ENCODE measurements around the gene MYH9. TPM values are rescaled to one million over a fixed set of nuclear protein-coding genes. Genes with fewer than 3 reads are reported as not detected.

MYH9 gene
- total RNA-seq, 2 experiments from 2014 or later, result 112 to 223 TPM

GRCh38 chr22:36409056-36409455, 21.3 kb upstream of the MYH9 start:
- Histone ChIP-seq H3K9me2 (ENCODE audit: insufficient read depth, low read length) (no peaks in the 10 kb centered on the region), H3K79me2 (ENCODE audit: insufficient read depth, low read depth, low read length) (no peaks in the 10 kb centered on the region), H3K27ac (ENCODE audit: low read depth, low read length, poor library complexity, severe bottlenecking) (peak overlapping the region; percentile 49), H3K4me2 (ENCODE audit: low read length) (no peak overlapping the region), H3K36me3 (ENCODE audit: insufficient read depth, low read length) (no peaks in the 10 kb centered on the region), H3K4me1 (ENCODE audit: insufficient read depth, low read length, poor library complexity, severe bottlenecking) (peaks cover 54% of the 10 kb centered on the region), H3K9me3 (ENCODE audit: low read length) (no peaks in the 10 kb centered on the region), H2AFZ (ENCODE audit: low read length) (no peak overlapping the region), H4K20me1 (ENCODE audit: insufficient read depth, low read length) (no peaks in the 10 kb centered on the region), H3K4me3 (ENCODE audit: low read depth, low read length, poor library complexity, severe bottlenecking) (no peak overlapping the region)
- intact Hi-C loops (cut with micrococcal nuclease; ENCODE audit: unreplicated experiment), result no loop called here
- no TSS peak for BruUV-seq (replicated peaks)
- ChIA-PET CTCF (ENCODE audit: unreplicated experiment) (no interaction called here), POLR2A (interaction anchor here (1.0 kb wide), 1 partner anchor 45 kb away, joined by 3 read pairs; no protein-coding TSS in a partner anchor)
- DNase-seq (ENCODE audit: low spot score), result no peak
- TF ChIP-seq CTCF (conservative IDR thresholded peaks at IDR 0.05; ENCODE audit: low read length), result no peak
- TF ChIP-seq EZH2phosphoT487 (IDR thresholded peaks at IDR 0.05; ENCODE audit: borderline replicate concordance, low read depth, low read length), result no peak

- Histone ChIP-seq H2AFZ (ENCODE audit: low read length) (0 out of 2 replicates have a peak overlapping the region, but pooled peaks have one; percentile 81), H3K79me2 (ENCODE audit: insufficient read depth, low read depth, low read length) (no peaks in the 10 kb centered on the region), H3K36me3 (ENCODE audit: insufficient read depth, low read length) (no peaks in the 10 kb centered on the region), H3K9me3 (ENCODE audit: low read length) (no peaks in the 10 kb centered on the region), H4K20me1 (ENCODE audit: insufficient read depth, low read length) (no peaks in the 10 kb centered on the region), H3K9me2 (ENCODE audit: insufficient read depth, low read length) (no peaks in the 10 kb centered on the region), H3K4me3 (ENCODE audit: low read depth, low read length, poor library complexity, severe bottlenecking) (no peak overlapping the region), H3K4me2 (ENCODE audit: low read length) (peak overlapping the region; percentile 72), H3K4me1 (ENCODE audit: insufficient read depth, low read length, poor library complexity, severe bottlenecking) (peaks cover 54% of the 10 kb centered on the region), H3K27ac (ENCODE audit: low read depth, low read length, poor library complexity, severe bottlenecking) (peak overlapping the region; percentile 92)
- TF ChIP-seq CTCF (conservative IDR thresholded peaks at IDR 0.05; ENCODE audit: low read length) (no peak), EZH2phosphoT487 (IDR thresholded peaks at IDR 0.05; ENCODE audit: borderline replicate concordance, low read depth, low read length) (no peak)
- DNase-seq (ENCODE audit: low spot score), result no peak
- no TSS peak for BruUV-seq (replicated peaks)
- ChIA-PET CTCF (ENCODE audit: unreplicated experiment) (interaction anchor here (0.9 kb wide), 1 partner anchor 9 kb away, joined by 3 read pairs; no protein-coding TSS in a partner anchor), POLR2A (interaction anchor here (0.6 kb wide), 1 partner anchor 74 kb away, joined by 4 read pairs; no protein-coding TSS in a partner anchor)
- intact Hi-C loops (cut with micrococcal nuclease; ENCODE audit: unreplicated experiment), result no loop called here
These were observed 19.0 kb upstream of the MYH9 start for GRCh38 chr22:36406721-36407120.
